Ovary (tissue), 10 donors: ENCODE results near the gene PKN1. TPM values are rescaled to one million over a fixed set of nuclear protein-coding genes. Genes with fewer than 3 reads are reported as not detected.

Source experiments
- DNase-seq, 5 donors: peaks; one replicate each; pipeline ENCODE4 v3.0.0-alpha.2; 2019 to 2020
- H3K27ac ChIP-seq, 2 donors: fragments of 200-600 bp; one replicate each; pipeline versions ENCODE4 v1.5.1 to v1.8.0; 2019 to 2022
- H3K27me3 ChIP-seq: fragments of 200-600 bp; one replicate; pipeline ENCODE4 v1.8.0; 2022
- H3K36me3 ChIP-seq: fragments of 200-600 bp; sonication (generic); one replicate; pipeline ENCODE4 v1.5.1; 2019
- H3K4me1 ChIP-seq: one replicate; pipeline ENCODE4 v1.8.1; 2013; ENCODE audit warnings: mild to moderate bottlenecking, moderate library complexity; ENCODE audit not compliant: insufficient read depth
- H3K4me3 ChIP-seq: fragments of 200-600 bp; sonication (generic); one replicate; pipeline ENCODE4 v1.5.1; 2017
- H3K9me3 ChIP-seq, 2 donors: fragments of 200-600 bp in 1 of 2; sonication (generic) in 1 of 2; one replicate each; pipeline versions ENCODE4 v1.5.1 to v1.8.1; 2013 to 2019; ENCODE audit warnings: mild to moderate bottlenecking in 1 of 2, moderate library complexity in 1 of 2
- EP300 ChIP-seq: sonication (generic); formaldehyde crosslinking; IDR thresholded peaks from one replicate; pipeline ENCODE4 v1.6.1; 2017; ENCODE audit warnings: antibody characterized with exemption
- POLR2A ChIP-seq: fragments of 450-650 bp; IDR thresholded peaks from one replicate; pipeline ENCODE4 v1.6.1; 2017; ENCODE audit warnings: antibody characterized with exemption, mild to moderate bottlenecking, moderate library complexity
- WGBS, 3 donors: extraction: QIAGEN DNeasy Blood & Tissue Kit in 1 of 3; methylation state at CpG; one replicate each; pipeline versions ENCODE4 v1.1.5 to v1.1.7; 2013 to 2017; 5-methylcytosine and 5-hydroxymethylcytosine counted together
- intact Hi-C, 4 donors: fragments of 100-400 bp; cut with DNase I; formaldehyde crosslinking; loops; one replicate each; pipeline versions ENCODE4 v1.11.0 to v1.15.1; 2022 to 2023
- long read RNA-seq, 3 donors: library from polyadenylated mRNA in 2 of 3; unstranded in 2 of 3; transcript quantifications; one replicate each; pipeline ENCODE4 v2.0.0 and lab custom pipeline, GENCODE V29; 2021 to 2026
- polyA plus RNA-seq, 2 donors: library from polyadenylated mRNA; stranded (reverse); fragments of 200-250 nt in 1 of 2; fragments of 350-450 nt in 1 of 2; fragmentation: Illumina TruSeq in 1 of 2; extraction: RNeasy Lipid Tissue Mini Kit (QIAGEN cat#74804) in 1 of 2; gene quantifications; one replicate each; pipeline ENCODE4 v1.2.3, GENCODE V29; 2013 to 2014
- total RNA-seq, 7 donors: library from RNA; depleted of rRNA in 2 of 7; stranded (reverse); fragments of >200 nt in 2 of 7; fragmentation: NEBNext Ultra II Directional in 3 of 7; extraction: Animal tissue kit (Norgen Biotek cat#: 25700) in 3 of 7; gene quantifications; one replicate each; pipeline versions ENCODE4 v1.1.0 to v1.2.4, GENCODE V29; 2016 to 2023
- TF ChIP-seq, protein P1 (sequence below), 3 donors: fragments of 450-650 bp in 2 of 3; fragments of 200-600 bp in 1 of 3; IDR thresholded peaks; one replicate each; pipeline versions ENCODE4 v1.5.1 to v1.8.0; 2016 to 2022; ENCODE audit warnings: antibody characterized with exemption in 3 of 3, mild to moderate bottlenecking in 1 of 3
- donor health status: DM: no; HTN: no; CAD: no; lungs with moderate emphysema.
- donor health status: DM: no; HTN: no; CAD: no.
- donor health status: Bipolar disorder and iron deficiency.
- donor health status: DM: yes; HTN: yes; CAD: no.
- donor health status: DM: no; HTN: no; CAD: no.
- donor health status: DM: yes; HTN: yes; CAD: no.

PKN1 gene
- 100 to 1,000 TPM in 1 of 7 donors, 10 to 100 TPM in 6; 42.3 to 128 (median 76.6) TPM for total RNA-seq
- 10 to 100 TPM; 16.6 to 53.9 TPM for polyA plus RNA-seq
- long read RNA-seq, donor 1, transcript PKN1-201 (22 exons, 3,069 nt) = major isoform, 12 of 79 reads
- long read RNA-seq, donor 1, partial matches to known transcripts = 62 of 79 reads
- long read RNA-seq, donor 1, other reads (novel, unspliced or antisense) = 4 of 79 reads
- long read RNA-seq, donor 2, transcript PKN1-201 (22 exons, 3,069 nt) = major isoform, 20 of 657 reads
- long read RNA-seq, donor 2, partial matches to known transcripts = 606 of 657 reads
- long read RNA-seq, donor 2, other reads (novel, unspliced or antisense) = 29 of 657 reads
- long read RNA-seq, donor 3, transcript PKN1-201 (22 exons, 3,069 nt) = major isoform, 257 of 305 reads
- long read RNA-seq, donor 3, partial matches to known transcripts = 31 of 305 reads
- long read RNA-seq, donor 3, other reads (novel, unspliced or antisense) = 15 of 305 reads

DNA sequence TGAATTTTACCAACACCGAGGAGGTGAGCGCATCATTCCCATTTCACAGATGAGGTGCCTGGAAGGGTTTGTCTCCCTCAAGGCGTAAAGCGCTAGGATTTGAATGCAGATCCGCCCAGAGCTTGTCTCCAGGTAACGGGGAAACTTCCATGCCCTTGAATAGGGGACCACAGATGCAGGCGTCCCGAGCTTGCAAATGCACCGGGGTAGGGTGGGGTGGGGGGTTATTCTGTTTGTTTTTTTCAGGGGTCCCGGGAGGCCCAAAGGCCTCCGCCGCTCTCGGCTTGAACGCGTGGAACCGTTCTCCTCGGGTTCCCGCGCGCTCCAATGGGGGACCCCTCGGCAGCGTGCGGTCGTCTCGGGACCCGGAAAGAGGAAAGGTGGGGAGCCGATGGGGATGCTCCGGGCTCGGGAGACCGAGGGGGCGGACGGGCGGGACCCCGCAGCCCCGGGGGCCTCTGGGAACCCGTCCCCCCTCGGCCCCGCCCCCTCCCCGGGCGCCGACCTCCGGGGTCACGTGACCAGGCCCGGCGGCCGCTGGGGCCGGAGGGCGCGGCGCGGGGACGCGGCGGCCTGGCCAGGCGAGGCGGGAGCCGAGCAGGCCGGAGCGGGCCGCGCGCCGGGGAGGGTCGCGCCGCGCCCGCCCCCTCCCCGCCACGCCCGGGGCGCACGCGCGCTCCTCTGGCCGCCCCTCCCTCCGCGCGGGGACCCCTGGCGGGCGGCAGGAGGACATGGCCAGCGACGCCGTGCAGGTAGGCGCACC is at the start of gene PKN1:
Gene PKN1 (plus strand): TSS at position 516 of the 763 bp plus-strand sequence. CDS start 216 bp downstream, at position 732.
- no peaks in the 10 kb centered on the region for H3K36me3 ChIP-seq
- DNase-seq = peak; percentile 53 to 79 (median 73)
- 2 to 10% (median 3%) methylated on average over 21 to 84 of the region's 85 CpGs for WGBS, 3 donors
- H3K9me3 ChIP-seq = no peaks in the 10 kb centered on the region
- peak within 1 kb of the TSS in 1 of 2 donors; percentile 67 for H3K27ac ChIP-seq
- TF ChIP-seq EP300 (no peak), POLR2A (no peak)
- TF ChIP-seq, protein P1, sequence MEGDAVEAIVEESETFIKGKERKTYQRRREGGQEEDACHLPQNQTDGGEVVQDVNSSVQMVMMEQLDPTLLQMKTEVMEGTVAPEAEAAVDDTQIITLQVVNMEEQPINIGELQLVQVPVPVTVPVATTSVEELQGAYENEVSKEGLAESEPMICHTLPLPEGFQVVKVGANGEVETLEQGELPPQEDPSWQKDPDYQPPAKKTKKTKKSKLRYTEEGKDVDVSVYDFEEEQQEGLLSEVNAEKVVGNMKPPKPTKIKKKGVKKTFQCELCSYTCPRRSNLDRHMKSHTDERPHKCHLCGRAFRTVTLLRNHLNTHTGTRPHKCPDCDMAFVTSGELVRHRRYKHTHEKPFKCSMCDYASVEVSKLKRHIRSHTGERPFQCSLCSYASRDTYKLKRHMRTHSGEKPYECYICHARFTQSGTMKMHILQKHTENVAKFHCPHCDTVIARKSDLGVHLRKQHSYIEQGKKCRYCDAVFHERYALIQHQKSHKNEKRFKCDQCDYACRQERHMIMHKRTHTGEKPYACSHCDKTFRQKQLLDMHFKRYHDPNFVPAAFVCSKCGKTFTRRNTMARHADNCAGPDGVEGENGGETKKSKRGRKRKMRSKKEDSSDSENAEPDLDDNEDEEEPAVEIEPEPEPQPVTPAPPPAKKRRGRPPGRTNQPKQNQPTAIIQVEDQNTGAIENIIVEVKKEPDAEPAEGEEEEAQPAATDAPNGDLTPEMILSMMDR (IDR thresholded peaks at IDR 0.05) = no peak
- H3K4me3 ChIP-seq = peak within 1 kb of the TSS; percentile 69
- no peaks in the 10 kb centered on the region for H3K27me3 ChIP-seq
- peaks cover 14% of the 10 kb centered on the region for H3K4me1 ChIP-seq
- intact Hi-C loops = no loop called here

GRCh38 chr19:14383661-14384555 is 49.2 kb upstream of the PKN1 start:
- peak in 2 of 5 donors; percentile 49 to 51 for DNase-seq

GRCh38 chr19:14385492-14385891 is 47.6 kb upstream of the PKN1 start:
- no peak for TF ChIP-seq EP300
- TF ChIP-seq POLR2A = no peak
- TF ChIP-seq, protein P1 (IDR thresholded peaks at IDR 0.05) = no peak
- no peak overlapping the region for H3K4me3 ChIP-seq
- intact Hi-C loops = no loop called here

More at GRCh38 chr19:14383661-14384555, 49.2 kb upstream of the PKN1 start:
- TF ChIP-seq POLR2A (no peak), EP300 (no peak)
- TF ChIP-seq, protein P1 (IDR thresholded peaks at IDR 0.05) = no peak
- peaks cover 5% of the 10 kb centered on the region for H3K4me1 ChIP-seq
- H3K9me3 ChIP-seq = no peaks in the 10 kb centered on the region
- WGBS, 3 donors = 26 to 30% (median 27%) methylated on average over 10 of the region's 10 CpGs
- H3K27me3 ChIP-seq = no peaks in the 10 kb centered on the region
- H3K27ac ChIP-seq = peak overlapping the region in 1 of 2 donors; percentile 27
- peak overlapping the region; percentile 52 for H3K4me3 ChIP-seq
- H3K36me3 ChIP-seq = no peaks in the 10 kb centered on the region
- intact Hi-C loops = no loop called here

DNA sequence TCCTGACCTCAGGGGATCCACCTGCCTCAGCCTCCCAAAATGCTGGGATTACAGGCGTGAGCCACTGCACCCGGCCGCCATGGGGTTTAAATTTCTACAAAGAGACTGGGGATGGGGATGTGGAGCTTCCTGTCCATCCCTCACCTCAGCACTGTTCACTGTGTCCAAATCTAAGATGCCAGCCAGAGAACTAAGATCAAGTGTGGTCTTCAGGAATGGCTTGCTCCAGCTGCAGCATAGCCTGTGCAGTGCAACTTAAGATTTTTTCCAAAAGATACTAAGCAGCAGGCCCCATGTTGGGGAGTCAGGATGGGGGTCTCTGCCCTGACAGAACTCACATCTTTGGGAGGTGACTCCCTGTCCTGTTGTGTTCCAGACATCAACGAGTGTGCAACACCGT is 42.6 kb upstream of the PKN1 start:
- TF ChIP-seq, protein P1 (IDR thresholded peaks at IDR 0.05) = no peak
- no peak for TF ChIP-seq EP300
- TF ChIP-seq POLR2A = no peak
- 94 to 99% (median 95%) methylated on average over 5 of the region's 5 CpGs for WGBS, 3 donors
- no peak overlapping the region for H3K27ac ChIP-seq
- no peak overlapping the region for H3K4me3 ChIP-seq
- H3K4me1 ChIP-seq = no peaks in the 10 kb centered on the region
- no peaks in the 10 kb centered on the region for H3K27me3 ChIP-seq
- H3K36me3 ChIP-seq = no peaks in the 10 kb centered on the region
- H3K9me3 ChIP-seq = no peaks in the 10 kb centered on the region
- DNase-seq = no peak
- intact Hi-C loops = no loop called here

More at GRCh38 chr19:14385492-14385891, 47.6 kb upstream of the PKN1 start:
- H3K27me3 ChIP-seq = no peaks in the 10 kb centered on the region
- H3K4me1 ChIP-seq = peaks cover 5% of the 10 kb centered on the region
- no peaks in the 10 kb centered on the region for H3K36me3 ChIP-seq
- DNase-seq = no peak
- H3K27ac ChIP-seq = no peak overlapping the region
- 81 to 86% (median 82%) methylated on average over 11 of the region's 11 CpGs for WGBS, 3 donors
- H3K9me3 ChIP-seq = no peaks in the 10 kb centered on the region
